Adipocyte (in vitro differentiated cells): Measurements from ENCODE around the gene CRTC1.

Experiments used
- DNase-seq: peaks from one replicate; pipeline ENCODE4 v3.0.0-alpha.2; 2015; ENCODE audit warnings: low read depth
- H3K27me3 ChIP-seq: replicated peaks from 2 replicates; pipeline ENCODE4 v1.7.0; 2013; ENCODE audit warnings: mild to moderate bottlenecking, low read length, moderate library complexity; ENCODE audit not compliant: control insufficient read depth, insufficient read depth
- H3K36me3 ChIP-seq: 2 replicates; pipeline ENCODE4 v1.7.0; 2013; ENCODE audit warnings: low read length, mild to moderate bottlenecking, moderate library complexity; ENCODE audit not compliant: control insufficient read depth, insufficient read depth, severe bottlenecking
- H3K4me1 ChIP-seq: 2 replicates; pipeline ENCODE4 v1.7.0; 2013; ENCODE audit warnings: mild to moderate bottlenecking, low read length, moderate library complexity; ENCODE audit not compliant: control insufficient read depth, insufficient read depth
- H3K4me3 ChIP-seq: 2 replicates; pipeline ENCODE4 v1.7.0; 2013; ENCODE audit warnings: mild to moderate bottlenecking, low read length, moderate library complexity
- H3K9ac ChIP-seq: 2 replicates; pipeline ENCODE4 v1.7.0; 2013; ENCODE audit warnings: mild to moderate bottlenecking, low read length, moderate library complexity
- H3K9me3 ChIP-seq: 2 replicates; pipeline ENCODE4 v1.7.0; 2013; ENCODE audit warnings: mild to moderate bottlenecking, low read length, moderate library complexity; ENCODE audit not compliant: control insufficient read depth

CRTC1 gene

GRCh38 chr19:18665771-18666202, 17.7 kb upstream of the CRTC1 start:
- Histone ChIP-seq H3K4me1 (peaks cover 14% of the 10 kb centered on the region), H3K36me3 (peaks cover 29% of the 10 kb centered on the region)
- DNase-seq, result no peak

GRCh38 chr19:18666317-18666716, 17.2 kb upstream of the CRTC1 start:
- no peak overlapping the region for H3K9ac ChIP-seq
- no peaks in the 10 kb centered on the region for H3K27me3 ChIP-seq
- no peaks in the 10 kb centered on the region for H3K9me3 ChIP-seq
- H3K4me3 ChIP-seq, result no peak overlapping the region
- H3K4me1 ChIP-seq, result peaks cover 11% of the 10 kb centered on the region
- peaks cover 29% of the 10 kb centered on the region for H3K36me3 ChIP-seq
- no peak for DNase-seq

More at GRCh38 chr19:18665771-18666202, 17.7 kb upstream of the CRTC1 start:
- Histone ChIP-seq H3K9me3 (no peaks in the 10 kb centered on the region), H3K9ac (no peak overlapping the region), H3K4me3 (no peak overlapping the region), H3K27me3 (no peaks in the 10 kb centered on the region)

GRCh38 chr19:18666784-18667183, 16.7 kb upstream of the CRTC1 start:
- H3K4me1 ChIP-seq, result peaks cover 10% of the 10 kb centered on the region
- no peaks in the 10 kb centered on the region for H3K9me3 ChIP-seq
- peaks cover 29% of the 10 kb centered on the region for H3K36me3 ChIP-seq
- no peaks in the 10 kb centered on the region for H3K27me3 ChIP-seq
- H3K4me3 ChIP-seq, result no peak overlapping the region
- no peak for DNase-seq
- no peak overlapping the region for H3K9ac ChIP-seq

- Histone ChIP-seq H3K9me3 (no peaks in the 10 kb centered on the region), H3K4me3 (no peak overlapping the region), H3K4me1 (peaks cover 19% of the 10 kb centered on the region), H3K36me3 (peaks cover 29% of the 10 kb centered on the region), H3K27me3 (no peaks in the 10 kb centered on the region), H3K9ac (no peak overlapping the region)
- DNase-seq, result no peak
Observed at GRCh38 chr19:18667531-18668251, 15.8 kb upstream of the CRTC1 start.

- peaks cover 29% of the 10 kb centered on the region for H3K36me3 ChIP-seq
- H3K27me3 ChIP-seq, result no peaks in the 10 kb centered on the region
- no peak for DNase-seq
- peaks cover 21% of the 10 kb centered on the region for H3K4me1 ChIP-seq
- no peak overlapping the region for H3K9ac ChIP-seq
- no peak overlapping the region for H3K4me3 ChIP-seq
- H3K9me3 ChIP-seq, result no peaks in the 10 kb centered on the region
Observed at GRCh38 chr19:18668252-18668631, 15.2 kb upstream of the CRTC1 start.

- DNase-seq, result no peak
- Histone ChIP-seq H3K27me3 (no peaks in the 10 kb centered on the region), H3K4me3 (no peak overlapping the region), H3K9ac (no peak overlapping the region), H3K4me1 (peaks cover 18% of the 10 kb centered on the region), H3K9me3 (no peaks in the 10 kb centered on the region), H3K36me3 (peaks cover 29% of the 10 kb centered on the region)
Observed at GRCh38 chr19:18668744-18669523, 14.5 kb upstream of the CRTC1 start.

- Histone ChIP-seq H3K9me3 (no peaks in the 10 kb centered on the region), H3K36me3 (peaks cover 29% of the 10 kb centered on the region), H3K9ac (no peak overlapping the region), H3K27me3 (no peaks in the 10 kb centered on the region), H3K4me3 (no peak overlapping the region), H3K4me1 (peaks cover 18% of the 10 kb centered on the region)
- DNase-seq, result no peak
Observed at GRCh38 chr19:18669524-18669817, 14.0 kb upstream of the CRTC1 start.

GRCh38 chr19:18669883-18670282, 13.6 kb upstream of the CRTC1 start:
- Histone ChIP-seq H3K9ac (no peak overlapping the region), H3K36me3 (peaks cover 29% of the 10 kb centered on the region), H3K4me1 (peaks cover 18% of the 10 kb centered on the region), H3K27me3 (no peaks in the 10 kb centered on the region), H3K4me3 (no peak overlapping the region), H3K9me3 (no peaks in the 10 kb centered on the region)
- no peak for DNase-seq

GRCh38 chr19:18670312-18670711, 13.2 kb upstream of the CRTC1 start:
- H3K4me3 ChIP-seq, result no peak overlapping the region
- peaks cover 28% of the 10 kb centered on the region for H3K36me3 ChIP-seq
- H3K9me3 ChIP-seq, result no peaks in the 10 kb centered on the region
- DNase-seq, result no peak
- H3K9ac ChIP-seq, result no peak overlapping the region
- peaks cover 18% of the 10 kb centered on the region for H3K4me1 ChIP-seq
- H3K27me3 ChIP-seq, result no peaks in the 10 kb centered on the region

GRCh38 chr19:18671303-18672043, 12.0 kb upstream of the CRTC1 start:
- H3K4me3 ChIP-seq, result no peak overlapping the region

GRCh38 chr19:18672044-18672451, 11.4 kb upstream of the CRTC1 start:
- Histone ChIP-seq H3K9ac (peak overlapping the region; percentile 45), H3K4me3 (no peak overlapping the region), H3K4me1 (peaks cover 19% of the 10 kb centered on the region), H3K27me3 (no peaks in the 10 kb centered on the region), H3K9me3 (no peaks in the 10 kb centered on the region), H3K36me3 (peaks cover 25% of the 10 kb centered on the region)
- no peak for DNase-seq

More at GRCh38 chr19:18671303-18672043, 12.0 kb upstream of the CRTC1 start:
- Histone ChIP-seq H3K9me3 (no peaks in the 10 kb centered on the region), H3K27me3 (no peaks in the 10 kb centered on the region), H3K9ac (peak overlapping the region; percentile 45), H3K4me1 (peaks cover 18% of the 10 kb centered on the region), H3K36me3 (peaks cover 25% of the 10 kb centered on the region)
- no peak for DNase-seq
